WERI-Rb-1 (cell line): ENCODE results near the gene CHST10.
"Not testable (repeated sequence)": the region's sequence is repeated elsewhere in the genome, so short reads cannot be mapped to it uniquely, and the experiment has no call there.

Experiments
- DNase-seq: peaks from one replicate; pipeline ENCODE4 v3.0.0-alpha.2; 2020
- H3K27ac ChIP-seq: fragments of 250-450 bp; sonication (Bioruptor Pico); 2 replicates; pipeline ENCODE4 v1.5.1; 2020; ENCODE audit warnings: mild to moderate bottlenecking, moderate library complexity
- H3K27me3 ChIP-seq: fragments of 250-450 bp; sonication (Bioruptor Pico); 2 replicates; pipeline ENCODE4 v1.5.1; 2021; ENCODE audit warnings: mild to moderate bottlenecking, low read depth, moderate library complexity; ENCODE audit not compliant: insufficient read depth, severe bottlenecking
- H3K36me3 ChIP-seq: fragments of 250-450 bp; sonication (Bioruptor Pico); 2 replicates; pipeline ENCODE4 v1.5.1; 2020; ENCODE audit warnings: mild to moderate bottlenecking, moderate library complexity
- H3K4me3 ChIP-seq: 2 replicates; pipeline ENCODE4 v1.5.1; 2011; ENCODE audit warnings: low read depth, mild to moderate bottlenecking, control low read depth, low read length
- H3K9me3 ChIP-seq: fragments of 250-450 bp; sonication (Bioruptor Pico); 2 replicates; pipeline ENCODE4 v1.5.1; 2021; ENCODE audit warnings: mild to moderate bottlenecking, moderate library complexity; ENCODE audit not compliant: severe bottlenecking
- TF ChIP-seq, protein P1 (sequence below): IDR thresholded peaks from 2 replicates; pipeline ENCODE4 v1.5.1; 2011; ENCODE audit warnings: low read depth, mild to moderate bottlenecking, control low read depth, inconsistent platforms, low read length

CHST10 gene

GRCh38 chr2:100352521-100352920, 64.9 kb downstream of the CHST10 start:
- no peak overlapping the region for H3K4me3 ChIP-seq
- H3K9me3 ChIP-seq = no peaks in the 10 kb centered on the region
- TF ChIP-seq, protein P1, sequence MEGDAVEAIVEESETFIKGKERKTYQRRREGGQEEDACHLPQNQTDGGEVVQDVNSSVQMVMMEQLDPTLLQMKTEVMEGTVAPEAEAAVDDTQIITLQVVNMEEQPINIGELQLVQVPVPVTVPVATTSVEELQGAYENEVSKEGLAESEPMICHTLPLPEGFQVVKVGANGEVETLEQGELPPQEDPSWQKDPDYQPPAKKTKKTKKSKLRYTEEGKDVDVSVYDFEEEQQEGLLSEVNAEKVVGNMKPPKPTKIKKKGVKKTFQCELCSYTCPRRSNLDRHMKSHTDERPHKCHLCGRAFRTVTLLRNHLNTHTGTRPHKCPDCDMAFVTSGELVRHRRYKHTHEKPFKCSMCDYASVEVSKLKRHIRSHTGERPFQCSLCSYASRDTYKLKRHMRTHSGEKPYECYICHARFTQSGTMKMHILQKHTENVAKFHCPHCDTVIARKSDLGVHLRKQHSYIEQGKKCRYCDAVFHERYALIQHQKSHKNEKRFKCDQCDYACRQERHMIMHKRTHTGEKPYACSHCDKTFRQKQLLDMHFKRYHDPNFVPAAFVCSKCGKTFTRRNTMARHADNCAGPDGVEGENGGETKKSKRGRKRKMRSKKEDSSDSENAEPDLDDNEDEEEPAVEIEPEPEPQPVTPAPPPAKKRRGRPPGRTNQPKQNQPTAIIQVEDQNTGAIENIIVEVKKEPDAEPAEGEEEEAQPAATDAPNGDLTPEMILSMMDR = no peak
- no peaks in the 10 kb centered on the region for H3K27me3 ChIP-seq
- no peaks in the 10 kb centered on the region for H3K36me3 ChIP-seq
- no peak for DNase-seq
- H3K27ac ChIP-seq = no peak overlapping the region

DNA sequence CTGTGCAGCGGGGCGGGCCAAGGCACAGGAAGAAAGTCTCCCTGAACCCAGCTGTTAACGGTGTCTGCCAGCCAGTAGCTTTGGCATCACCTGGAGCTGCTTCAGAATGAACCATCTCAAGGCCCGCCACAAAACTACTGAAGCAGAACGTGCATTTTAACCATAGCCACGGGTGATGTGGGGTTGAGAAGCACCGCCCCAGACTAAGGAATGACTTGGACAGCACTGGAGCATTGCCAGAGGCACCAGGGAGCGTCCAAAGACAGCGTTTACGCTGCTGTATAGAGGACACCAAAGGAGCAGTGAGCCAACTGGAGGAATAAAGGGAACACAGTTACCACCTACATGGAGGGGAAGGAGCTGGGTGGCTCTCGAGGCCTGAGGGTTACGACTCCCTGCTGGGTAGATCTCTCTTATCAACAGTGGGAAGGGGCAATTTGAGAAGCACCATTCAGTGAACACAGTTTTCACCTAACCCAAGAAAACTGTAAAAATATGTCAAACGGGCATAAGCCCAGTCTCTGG, 66.7 kb downstream of the CHST10 start:
- no peak overlapping the region for H3K27ac ChIP-seq

GRCh38 chr2:100345144-100345543, 72.3 kb downstream of the CHST10 start:
- not testable (repeated sequence) for DNase-seq, H3K36me3 ChIP-seq, H3K9me3 ChIP-seq, H3K27ac ChIP-seq, H3K4me3 ChIP-seq
- peaks cover 11% of the 10 kb centered on the region for H3K27me3 ChIP-seq

More for the DNA sequence above, 66.7 kb downstream of the CHST10 start:
- Histone ChIP-seq H3K4me3 (no peak overlapping the region), H3K36me3 (no peaks in the 10 kb centered on the region), H3K9me3 (no peaks in the 10 kb centered on the region), H3K27me3 (peaks cover 4% of the 10 kb centered on the region)
- TF ChIP-seq, protein P1 = no peak
- no peak for DNase-seq

DNA sequence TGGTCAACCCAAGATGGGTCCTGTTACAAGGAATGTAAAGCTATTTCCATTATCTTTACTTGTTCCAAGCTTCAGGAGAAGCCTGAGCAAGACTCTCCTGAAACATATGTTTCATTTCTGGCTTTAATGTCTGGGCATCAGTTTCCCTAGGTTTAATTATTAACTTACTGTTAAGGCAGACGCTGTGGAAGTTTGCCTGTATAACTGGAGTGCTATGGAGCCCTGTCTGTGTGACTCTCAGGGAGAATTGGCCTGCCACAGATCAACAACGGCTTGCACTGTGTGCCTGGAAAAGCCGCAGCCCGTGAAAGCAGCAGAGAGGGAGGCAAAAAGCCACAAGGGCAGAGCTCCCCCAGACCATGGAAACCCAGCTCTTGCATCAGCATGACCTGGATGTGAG, 73.0 kb downstream of the CHST10 start:
- TF ChIP-seq, protein P1 = no peak
- H3K27ac ChIP-seq = no peak overlapping the region
- no peak for DNase-seq

GRCh38 chr2:100342466-100342865, 75.0 kb downstream of the CHST10 start:
- peaks cover 11% of the 10 kb centered on the region for H3K27me3 ChIP-seq
- not testable (repeated sequence) for H3K36me3 ChIP-seq, H3K9me3 ChIP-seq, H3K27ac ChIP-seq, DNase-seq, H3K4me3 ChIP-seq

More for the DNA sequence above, 73.0 kb downstream of the CHST10 start:
- Histone ChIP-seq H3K4me3 (no peak overlapping the region), H3K36me3 (no peaks in the 10 kb centered on the region), H3K9me3 (peaks cover 4% of the 10 kb centered on the region), H3K27me3 (peaks cover 11% of the 10 kb centered on the region)
